Measurements from ENCODE around the gene TMPRSS13. TPM values are rescaled to one million over a fixed set of nuclear protein-coding genes. Genes with fewer than 3 reads are reported as not detected.

The TMPRSS13 gene
- total RNA-seq, 1 experiment from 2014 or later = 53.1 TPM

GRCh38 chr11:117907276-117908108, 21.7 kb downstream of the TMPRSS13 start:
- no peaks in the 10 kb centered on the region for H3K9me3 ChIP-seq
- H3K27me3 Mint-ChIP-seq (ENCODE audit: insufficient read depth, unreplicated experiment) = no peaks in the 10 kb centered on the region
- intact Hi-C loops (cut with micrococcal nuclease; ENCODE audit: unreplicated experiment) = loop anchor here (1.0 kb wide), 1 partner anchor 22 kb away; the partner anchor contains the start of gene TMPRSS13
- ChIA-PET POLR2A (interaction anchor here (0.5 to 1.2 kb wide), 5 partner anchors 18 to 125 kb away, joined by 3 to 6 read pairs (median 3); partner anchors contain the start of gene TMPRSS13), CTCF (interaction anchor here (0.8 to 2.6 kb wide), 11 partner anchors 9 to 481 kb away, joined by 3 to 46 read pairs (median 6); partner anchors contain the start of genes FXYD6 and TMPRSS13)
- H3K36me3 ChIP-seq (ENCODE audit: control insufficient read depth, insufficient read depth, low read length) = no peaks in the 10 kb centered on the region
- TF ChIP-seq CTCF (IDR thresholded peaks at IDR 0.05; ENCODE audit: insufficient read depth in 1 of 2, low read depth in 1 of 2, low read length in 1 of 2, severe bottlenecking in 1 of 2, unreplicated experiment in 1 of 2) = no peak
- no peaks in the 10 kb centered on the region for H3K27me3 ChIP-seq (replicated peaks; ENCODE audit: control insufficient read depth, insufficient read depth, low read length)
- peaks cover 14% of the 10 kb centered on the region for H3K4me1 Mint-ChIP-seq (ENCODE audit: low read depth, unreplicated experiment)
- H3K4me1 ChIP-seq = peaks cover 8% of the 10 kb centered on the region
- DNase-seq = peak; percentile 95 to 96
- peak overlapping the region; percentile 31 for H3K4me3 ChIP-seq (ENCODE audit: low read depth, low read length)
- H3K9me3 Mint-ChIP-seq (ENCODE audit: unreplicated experiment) = no peaks in the 10 kb centered on the region
- peak overlapping the region; percentile 73 for H3K27ac Mint-ChIP-seq (ENCODE audit: unreplicated experiment)
- no peaks in the 10 kb centered on the region for H3K36me3 Mint-ChIP-seq (ENCODE audit: insufficient read depth, unreplicated experiment)
- BruUV-seq (replicated peaks) = TSS peak; percentile 92
- peak overlapping the region; percentile 66 for H3K4me3 Mint-ChIP-seq (ENCODE audit: unreplicated experiment)

- peaks cover 14% of the 10 kb centered on the region for H3K4me1 Mint-ChIP-seq (ENCODE audit: low read depth, unreplicated experiment)
- no peaks in the 10 kb centered on the region for H3K36me3 Mint-ChIP-seq (ENCODE audit: insufficient read depth, unreplicated experiment)
- peaks cover 8% of the 10 kb centered on the region for H3K4me1 ChIP-seq
- H3K4me3 ChIP-seq (ENCODE audit: low read depth, low read length) = no peak overlapping the region
- H3K36me3 ChIP-seq (ENCODE audit: control insufficient read depth, insufficient read depth, low read length) = no peaks in the 10 kb centered on the region
- no peak overlapping the region for H3K4me3 Mint-ChIP-seq (ENCODE audit: unreplicated experiment)
- no peaks in the 10 kb centered on the region for H3K27me3 Mint-ChIP-seq (ENCODE audit: insufficient read depth, unreplicated experiment)
- intact Hi-C loops (cut with micrococcal nuclease; ENCODE audit: unreplicated experiment) = loop anchor here (1.0 kb wide), 1 partner anchor 23 kb away; the partner anchor contains the start of gene TMPRSS13
- no peak for TF ChIP-seq CTCF (IDR thresholded peaks at IDR 0.05; ENCODE audit: insufficient read depth in 1 of 2, low read depth in 1 of 2, low read length in 1 of 2, severe bottlenecking in 1 of 2, unreplicated experiment in 1 of 2)
- no peak overlapping the region for H3K27ac Mint-ChIP-seq (ENCODE audit: unreplicated experiment)
- POLR2A ChIA-PET = interaction anchor here (0.6 to 1.2 kb wide), 3 partner anchors 22 to 88 kb away, joined by 3 to 6 read pairs (median 3); partner anchors contain the start of gene TMPRSS13
- BruUV-seq (replicated peaks) = no TSS peak
- CTCF ChIA-PET = interaction anchor here (0.7 to 2.6 kb wide), 11 partner anchors 10 to 89 kb away, joined by 3 to 46 read pairs (median 7); partner anchors contain the start of genes FXYD6 and TMPRSS13
- no peaks in the 10 kb centered on the region for H3K9me3 Mint-ChIP-seq (ENCODE audit: unreplicated experiment)
- no peaks in the 10 kb centered on the region for H3K9me3 ChIP-seq
- no peak for DNase-seq
- no peaks in the 10 kb centered on the region for H3K27me3 ChIP-seq (replicated peaks; ENCODE audit: control insufficient read depth, insufficient read depth, low read length)
These were observed 22.5 kb downstream of the TMPRSS13 start for GRCh38 chr11:117906710-117907109.

GRCh38 chr11:117906126-117906525, 23.1 kb downstream of the TMPRSS13 start:
- ChIA-PET CTCF (interaction anchor here (0.9 kb wide), 1 partner anchor 41 kb away, joined by 4 read pairs; no protein-coding TSS in a partner anchor), POLR2A (no interaction called here)
- Histone ChIP-seq H3K36me3 (ENCODE audit: control insufficient read depth, insufficient read depth, low read length) (no peaks in the 10 kb centered on the region), H3K27me3 (replicated peaks; ENCODE audit: control insufficient read depth, insufficient read depth, low read length) (no peaks in the 10 kb centered on the region), H3K4me1 (peaks cover 8% of the 10 kb centered on the region), H3K9me3 (no peaks in the 10 kb centered on the region), H3K4me3 (ENCODE audit: low read depth, low read length) (no peak overlapping the region)
- DNase-seq = no peak
- intact Hi-C loops (cut with micrococcal nuclease; ENCODE audit: unreplicated experiment) = no loop called here
- no TSS peak for BruUV-seq (replicated peaks)
- Mint-ChIP-seq H3K27me3 (ENCODE audit: insufficient read depth, unreplicated experiment) (no peaks in the 10 kb centered on the region), H3K36me3 (ENCODE audit: insufficient read depth, unreplicated experiment) (no peaks in the 10 kb centered on the region), H3K4me1 (ENCODE audit: low read depth, unreplicated experiment) (peaks cover 14% of the 10 kb centered on the region), H3K9me3 (ENCODE audit: unreplicated experiment) (no peaks in the 10 kb centered on the region), H3K4me3 (ENCODE audit: unreplicated experiment) (no peak overlapping the region), H3K27ac (ENCODE audit: unreplicated experiment) (no peak overlapping the region)
- TF ChIP-seq CTCF (IDR thresholded peaks at IDR 0.05; ENCODE audit: insufficient read depth in 1 of 2, low read depth in 1 of 2, low read length in 1 of 2, severe bottlenecking in 1 of 2, unreplicated experiment in 1 of 2) = no peak

Measured in Caco-2 (cell line).